HCT116 (cell line): ENCODE results near the gene PTPRA. TPM values are rescaled to one million over a fixed set of nuclear protein-coding genes. Genes with fewer than 3 reads are reported as not detected.
"Not testable (repeated sequence)": the region's sequence is repeated elsewhere in the genome, so short reads cannot be mapped to it uniquely, and the experiment has no call there.

ENCODE experiments used
- ATAC-seq: fragments of 200-7000 bp; cut with Tn5 transposase; 2 replicates; pipeline ENCODE4 v1.9.1; 2020; ENCODE audit warnings: mild to moderate bottlenecking, moderate library complexity
- BruUV-seq: library from RNA; stranded (reverse); fragments of 400-500 nt; replicated peaks from 2 replicates; lab custom pipeline; 2021; lab: Mats Ljungman, UMichigan
- CTCF ChIA-PET: fragments of 300-600 bp; sonication (Branson Sonifier 250); formaldehyde crosslinking; loops from one replicate; lab custom pipeline; 2021; ENCODE audit warnings: antibody characterized with exemption; lab: Charles Lee
- POLR2A ChIA-PET: fragments of 300-600, 350-600 bp; sonication (Branson Sonifier 250); formaldehyde crosslinking; loops from one replicate; lab custom pipeline; 2021; ENCODE audit warnings: antibody characterized with exemption; lab: Charles Lee
- RAD21 ChIA-PET, 2 experiments: fragments of 300-600 bp; sonication (Branson Sonifier 250); formaldehyde crosslinking; loops; one replicate each; lab custom pipeline; 2023; ENCODE audit warnings: low total read pairs in 2 of 2; ENCODE audit not compliant: uncharacterized antibody in 2 of 2, unreplicated experiment in 2 of 2, low non-redundant PET in 1 of 2; lab: Charles Lee
- DNase-seq: peaks from one replicate; pipeline ENCODE4 v3.0.0-alpha.2; 2010; ENCODE audit warnings: low read depth, low spot score
- H2AFZ ChIP-seq: fragments of 200-600 bp; shearing (Covaris generic), sonication (generic); 2 replicates; pipeline ENCODE4 v1.6.1; 2017; ENCODE audit warnings: low read depth, mixed run types, mixed read lengths, antibody characterized with exemption, low read length; ENCODE audit not compliant: poor library complexity, severe bottlenecking
- H3K27ac ChIP-seq: 2 replicates; pipeline ENCODE4 v1.5.1; 2012; ENCODE audit warnings: low read depth, low read length
- H3K27me3 ChIP-seq: fragments of 200-600 bp; sonication (generic); 2 replicates; pipeline ENCODE4 v1.6.1; 2016; ENCODE audit warnings: mixed run types, low read length, mixed read lengths; ENCODE audit not compliant: insufficient read depth
- H3K36me3 ChIP-seq, 2 experiments: fragments of 200-500 bp in 1 of 2; fragments of 200-600 bp in 1 of 2; sonication (Bioruptor generic) in 1 of 2; sonication (generic) in 1 of 2; 2 replicates each; pipeline versions ENCODE4 v1.5.1 to v1.6.1; 2014 to 2016; ENCODE audit warnings: low read length in 2 of 2, inconsistent platforms in 1 of 2, mixed read lengths in 1 of 2, mixed run types in 1 of 2; ENCODE audit not compliant: insufficient read depth in 2 of 2, control insufficient read depth in 1 of 2
- H3K4me1 ChIP-seq, 2 experiments: fragments of 200-600 bp in 1 of 2; sonication (generic) in 1 of 2; 2 replicates each; pipeline versions ENCODE4 v1.5.1 to v1.6.1; 2012 to 2017; ENCODE audit warnings: low read length in 2 of 2, inconsistent platforms in 1 of 2, mild to moderate bottlenecking in 1 of 2, mixed read lengths in 1 of 2, mixed run types in 1 of 2, moderate library complexity in 1 of 2; ENCODE audit not compliant: insufficient read depth in 2 of 2, control insufficient read depth in 1 of 2
- H3K4me2 ChIP-seq: fragments of 200-600 bp; sonication (generic); 2 replicates; pipeline ENCODE4 v1.6.1; 2017; ENCODE audit warnings: mixed run types, low read length, mixed read lengths
- H3K4me3 ChIP-seq, 2 experiments: fragments of 200-600 bp in 1 of 2; sonication (generic) in 1 of 2; replicated peaks in 1 of 2; 2 replicates each; pipeline ENCODE4 v1.5.1; 2011 to 2016; ENCODE audit warnings: low read length in 2 of 2, control low read depth in 1 of 2, low read depth in 1 of 2, mild to moderate bottlenecking in 1 of 2, mixed read lengths in 1 of 2, mixed run types in 1 of 2
- H3K79me2 ChIP-seq: fragments of 200-600 bp; sonication (generic); 2 replicates; pipeline ENCODE4 v1.6.1; 2017; ENCODE audit warnings: mild to moderate bottlenecking, mixed run types, low read length, moderate library complexity, mixed read lengths; ENCODE audit not compliant: insufficient read depth
- H3K9ac ChIP-seq: fragments of 200-600 bp; sonication (generic); 2 replicates; pipeline ENCODE4 v1.6.1; 2016; ENCODE audit warnings: low read length, mixed read lengths
- H3K9me2 ChIP-seq: fragments of 200-600 bp; sonication (generic), shearing (Covaris generic); 2 replicates; pipeline ENCODE4 v1.6.1; 2017; ENCODE audit warnings: mixed run types, mild to moderate bottlenecking, moderate library complexity; ENCODE audit not compliant: insufficient read depth
- H3K9me3 ChIP-seq, 2 experiments: fragments of 200-500 bp in 1 of 2; fragments of 200-600 bp in 1 of 2; sonication (Bioruptor generic) in 1 of 2; sonication (generic) in 1 of 2; 2 replicates each; pipeline ENCODE4 v1.6.1; 2014 to 2017; ENCODE audit warnings: low read length in 2 of 2, mixed read lengths in 2 of 2, inconsistent platforms in 1 of 2, low read depth in 1 of 2, mild to moderate bottlenecking in 1 of 2, mixed run types in 1 of 2, moderate library complexity in 1 of 2; ENCODE audit not compliant: control insufficient read depth in 1 of 2, insufficient read depth in 1 of 2
- H4K20me1 ChIP-seq: fragments of 200-600 bp; sonication (generic), shearing (Covaris generic); 2 replicates; pipeline ENCODE4 v1.6.1; 2017; ENCODE audit warnings: mixed run types, mild to moderate bottlenecking, moderate library complexity; ENCODE audit not compliant: insufficient read depth
- CEBPB ChIP-seq: IDR thresholded peaks from 2 replicates; pipeline ENCODE4 v1.6.1; 2012; ENCODE audit warnings: low read depth
- CTCF ChIP-seq, 3 experiments: fragments of 200-600 bp in 1 of 3; sonication (generic) in 1 of 3; IDR thresholded peaks in 2 of 3; conservative IDR thresholded peaks in 1 of 3; 2 replicates each; pipeline ENCODE4 v1.5.1; 2012 to 2017; ENCODE audit warnings: low read depth in 2 of 3, low read length in 2 of 3, antibody characterized with exemption in 1 of 3, borderline replicate concordance in 1 of 3, control low read depth in 1 of 3, mild to moderate bottlenecking in 1 of 3, mixed read lengths in 1 of 3, mixed run types in 1 of 3, moderate library complexity in 1 of 3; ENCODE audit not compliant: insufficient read depth in 1 of 3
- ELF1 ChIP-seq: IDR thresholded peaks from 2 replicates; pipeline ENCODE4 v1.6.1; 2012; ENCODE audit warnings: low read depth, borderline replicate concordance
- EZH2 ChIP-seq: fragments of 200-600 bp; sonication (generic); IDR thresholded peaks from 2 replicates; pipeline ENCODE4 v1.6.1; 2017; ENCODE audit warnings: antibody characterized with exemption, mixed run types
- EZH2phosphoT487 ChIP-seq: fragments of 200-600 bp; IDR thresholded peaks from 2 replicates; pipeline ENCODE4 v1.6.1; 2018; ENCODE audit warnings: antibody characterized with exemption, borderline replicate concordance
- MAX ChIP-seq: IDR thresholded peaks from 2 replicates; pipeline ENCODE4 v1.6.1; 2012
- POLR2A ChIP-seq: IDR thresholded peaks from 2 replicates; pipeline ENCODE4 v1.7.0; 2011; ENCODE audit warnings: borderline replicate concordance; ENCODE audit not compliant: insufficient read depth, insufficient read length; ENCODE audit errors: extremely low read depth
- REST ChIP-seq: IDR thresholded peaks from 2 replicates; pipeline ENCODE4 v1.6.1; 2012; ENCODE audit warnings: low read depth
- SP1 ChIP-seq: IDR thresholded peaks from 2 replicates; pipeline ENCODE4 v1.6.1; 2012; ENCODE audit warnings: low read depth
- TCF7L2 ChIP-seq: IDR thresholded peaks from 2 replicates; pipeline ENCODE4 v1.7.0; 2011; ENCODE audit warnings: borderline replicate concordance, inconsistent platforms; ENCODE audit not compliant: insufficient read depth, insufficient read length; ENCODE audit errors: extremely low read depth
- YY1 ChIP-seq: IDR thresholded peaks from 2 replicates; pipeline ENCODE4 v1.6.1; 2011; ENCODE audit warnings: low read length, low read depth, moderate library complexity, mild to moderate bottlenecking; ENCODE audit not compliant: insufficient replicate concordance; ENCODE audit errors: extremely low read depth
- ZNF274 ChIP-seq: fragments of 200-500 bp; sonication (Bioruptor generic); IDR thresholded peaks from 2 replicates; pipeline ENCODE4 v1.6.1; 2014; ENCODE audit warnings: mild to moderate bottlenecking, low read depth, low read length, inconsistent platforms
- intact Hi-C: fragments of 100-400 bp; cut with micrococcal nuclease; formaldehyde crosslinking; loops from 2 replicates; pipeline ENCODE4 v1.10.0; 2022
- total RNA-seq: library from RNA; stranded (reverse); gene quantifications from one replicate; pipeline ENCODE4 v1.2.1, GENCODE V29; 2021; ENCODE audit not compliant: unreplicated experiment

The PTPRA gene
- total RNA-seq, 1 experiment from 2014 or later, result 44.6 TPM

- ChIA-PET CTCF (no interaction called here), POLR2A (no interaction called here), RAD21 (no interaction called here)
- Histone ChIP-seq H2AFZ (no peak overlapping the region), H3K27ac (no peak overlapping the region), H3K9ac (no peak overlapping the region), H3K4me2 (no peak overlapping the region), H4K20me1 (no peaks in the 10 kb centered on the region), H3K9me2 (no peaks in the 10 kb centered on the region), H3K36me3 (peaks cover 6 to 15% of the 10 kb centered on the region in 2 experiments; a peak in 3 of 4 replicates), H3K4me1 (no peaks in the 10 kb centered on the region), H3K27me3 (no peaks in the 10 kb centered on the region), H3K79me2 (no peaks in the 10 kb centered on the region), H3K9me3 (no peaks in the 10 kb centered on the region), H3K4me3 (no peak overlapping the region)
- ATAC-seq, result no peak
- no TSS peak for BruUV-seq
- no peak for DNase-seq
- intact Hi-C loops, result no loop called here
- TF ChIP-seq CTCF (IDR thresholded peaks at IDR 0.05 in 2 of 3, conservative IDR thresholded peaks at IDR 0.05 in 1 of 3; ENCODE audit: borderline replicate concordance in 1 of 3, insufficient read depth in 1 of 3, low read depth in 2 of 3, low read length in 2 of 3) (no peak), CEBPB (no peak), TCF7L2 (no peak), ZNF274 (no peak), MAX (no peak), ELF1 (no peak), POLR2A (no peak), EZH2 (no peak), YY1 (no peak), EZH2phosphoT487 (no peak), SP1 (no peak), REST (no peak)
Measured at GRCh38 chr20:3021777-3022176, 148.5 kb downstream of the PTPRA start.

- H3K36me3 ChIP-seq, result peaks cover 8 to 25% of the 10 kb centered on the region in 2 experiments; a peak in 3 of 4 replicates
- POLR2A ChIA-PET, H3K4me1 ChIP-seq, H3K79me2 ChIP-seq, H3K27ac ChIP-seq, H3K9me3 ChIP-seq, H3K9ac ChIP-seq, ATAC-seq, H3K27me3 ChIP-seq, H3K9me2 ChIP-seq, intact Hi-C loops, RAD21 ChIA-PET, H3K4me3 ChIP-seq, CTCF ChIA-PET, H4K20me1 ChIP-seq, H2AFZ ChIP-seq, DNase-seq, H3K4me2 ChIP-seq, BruUV-seq: not testable (repeated sequence)
Measured at GRCh38 chr20:3022559-3023490, 149.5 kb downstream of the PTPRA start.
